SK-N-SH treated with all-trans-retinoic acid at 6 μM for 48 hours (cell line): ENCODE measurements around the gene RFPL4A.

ENCODE experiments used
- POU6F1 ChIP-seq: fragments of 250-450 bp; sonication (Bioruptor Pico); IDR thresholded peaks from 2 replicates; pipeline ENCODE4 v1.8.0; 2021; ENCODE audit warnings: low read depth, mild to moderate bottlenecking, moderate library complexity, borderline replicate concordance
- SNAI2 ChIP-seq: fragments of 250-450 bp; sonication (Bioruptor Pico); IDR thresholded peaks from 2 replicates; pipeline ENCODE4 v1.5.0; 2020; ENCODE audit warnings: mild to moderate bottlenecking, moderate library complexity

GRCh38 chr19:55811340-55811739 lies 52.4 kb downstream of the RFPL4A start:
- TF ChIP-seq POU6F1 (no peak), SNAI2 (CRISPR knock-in tag) (no peak)
